Activated CD4-positive, alpha-beta memory T cell treated with anti-CD3 and anti-CD28 coated beads, Interleukin-2, amount 10 ng/mL, durations not matched to agents 7 days and 5 days (primary cell): ENCODE measurements around the gene TPP2. TPM values are rescaled to one million over a fixed set of nuclear protein-coding genes. Genes with fewer than 3 reads are reported as not detected.

Source experiments
- CTCF ChIA-PET: fragments of 350-600 bp; sonication (Branson Sonifier 250); formaldehyde crosslinking; loops from one replicate; lab custom pipeline; 2021; ENCODE audit warnings: antibody characterized with exemption, inconsistent platforms; lab: Charles Lee
- POLR2A ChIA-PET: fragments of 350-600 bp; sonication (Branson Sonifier 250); formaldehyde crosslinking; loops from one replicate; lab custom pipeline; 2021; ENCODE audit warnings: antibody characterized with exemption; lab: Charles Lee
- DNase-seq: peaks from one replicate; pipeline ENCODE4 v3.0.0-alpha.2; 2020
- H3K27ac Mint-ChIP-seq: one replicate; pipeline ENCODE4 v1.8.0; 2021; ENCODE audit warnings: mild to moderate bottlenecking, mixed read lengths
- H3K27me3 Mint-ChIP-seq: one replicate; pipeline ENCODE4 v1.8.0; 2021; ENCODE audit warnings: mixed read lengths
- H3K36me3 Mint-ChIP-seq: one replicate; pipeline ENCODE4 v1.8.0; 2021; ENCODE audit warnings: low read depth, mixed read lengths
- H3K4me1 Mint-ChIP-seq: one replicate; pipeline ENCODE4 v1.8.0; 2021; ENCODE audit warnings: mixed read lengths
- H3K4me3 Mint-ChIP-seq: one replicate; pipeline ENCODE4 v1.8.0; 2021; ENCODE audit warnings: mild to moderate bottlenecking, mixed read lengths
- H3K9me3 Mint-ChIP-seq: one replicate; pipeline ENCODE4 v1.8.0; 2021; ENCODE audit warnings: mixed read lengths
- total RNA-seq, 2 experiments: library from RNA; stranded (reverse); gene quantifications; one replicate each; pipeline ENCODE4 v1.2.3, GENCODE V29; 2021

TPP2 gene
- total RNA-seq, 2 experiments from 2014 or later, result 86.2 to 96.8 TPM

DNA sequence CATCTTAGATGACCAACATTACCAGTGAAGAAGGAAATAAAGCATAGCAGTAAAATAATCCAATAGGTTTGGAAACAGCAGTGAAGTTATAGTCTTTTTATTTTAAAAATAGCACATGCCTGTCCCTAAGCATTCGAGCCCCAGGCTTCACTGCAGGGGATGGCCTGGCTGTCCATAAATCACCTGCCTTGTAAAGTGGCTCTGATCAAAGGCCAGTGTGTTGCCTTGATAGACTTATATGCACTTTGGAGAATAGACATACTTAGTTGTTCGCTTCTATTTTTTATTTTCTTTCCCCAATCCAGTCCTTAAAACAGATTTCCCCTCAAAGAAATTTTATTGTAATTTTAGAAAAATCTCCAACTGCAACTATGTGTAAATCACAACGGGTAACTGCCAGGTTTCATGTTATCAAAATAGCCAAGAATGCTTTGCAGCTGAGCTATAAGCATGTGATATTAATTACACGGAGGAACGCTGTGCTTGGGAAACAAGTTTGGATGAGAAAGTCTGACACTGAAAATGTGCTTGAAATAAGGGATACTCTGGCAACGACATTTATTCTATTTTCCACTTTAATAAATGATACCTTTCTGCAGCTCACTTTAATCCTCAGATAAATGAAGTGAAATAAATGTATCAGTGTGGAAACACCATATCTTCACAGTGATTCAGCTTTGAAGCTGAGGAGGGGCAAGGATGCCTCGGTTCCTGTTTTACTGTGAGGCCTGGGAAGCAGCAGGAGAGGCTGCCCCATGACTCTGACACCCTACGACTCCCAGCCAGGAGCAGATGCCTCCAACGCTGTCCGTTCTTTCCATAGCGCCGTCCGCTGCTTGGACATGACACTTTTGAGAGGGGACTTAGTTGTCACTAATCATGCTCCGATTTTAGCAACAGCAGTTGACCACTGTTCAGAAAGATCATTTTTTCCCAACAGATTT, 103.6 kb downstream of the TPP2 start:
- no peak overlapping the region for H3K27ac Mint-ChIP-seq
- CTCF ChIA-PET, result no interaction called here
- POLR2A ChIA-PET, result no interaction called here
- H3K36me3 Mint-ChIP-seq, result no peaks in the 10 kb centered on the region
- peaks cover 17% of the 10 kb centered on the region for H3K27me3 Mint-ChIP-seq
- H3K4me3 Mint-ChIP-seq, result no peak overlapping the region
- no peaks in the 10 kb centered on the region for H3K9me3 Mint-ChIP-seq
- peaks cover 3% of the 10 kb centered on the region for H3K4me1 Mint-ChIP-seq
- no peak for DNase-seq

DNA sequence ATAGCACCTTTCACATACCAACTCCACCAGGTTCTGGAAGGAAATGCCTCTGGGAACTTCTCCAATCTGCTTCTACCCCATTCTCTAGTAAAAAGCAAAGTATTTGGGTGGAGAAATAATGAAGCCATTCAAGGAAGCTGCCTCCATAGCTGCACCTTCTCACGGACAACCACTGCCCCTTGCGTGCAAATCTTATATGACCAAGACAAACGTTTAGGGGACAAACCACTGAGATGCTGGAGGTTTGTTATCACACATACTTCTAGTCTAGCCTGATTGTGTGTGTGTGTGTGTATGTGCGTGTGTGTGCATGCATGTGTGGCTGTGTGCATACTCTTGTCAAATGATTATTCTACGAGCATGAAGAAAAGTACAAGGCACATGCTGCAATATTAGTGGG, 104.5 kb downstream of the TPP2 start:
- H3K4me1 Mint-ChIP-seq, result peaks cover 3% of the 10 kb centered on the region
- peaks cover 14% of the 10 kb centered on the region for H3K27me3 Mint-ChIP-seq
- ChIA-PET CTCF (no interaction called here), POLR2A (no interaction called here)
- no peaks in the 10 kb centered on the region for H3K36me3 Mint-ChIP-seq
- H3K4me3 Mint-ChIP-seq, result no peak overlapping the region
- no peak overlapping the region for H3K27ac Mint-ChIP-seq
- no peaks in the 10 kb centered on the region for H3K9me3 Mint-ChIP-seq
- no peak for DNase-seq

- no peaks in the 10 kb centered on the region for H3K36me3 Mint-ChIP-seq
- DNase-seq, result no peak
- no peaks in the 10 kb centered on the region for H3K9me3 Mint-ChIP-seq
- peaks cover 3% of the 10 kb centered on the region for H3K4me1 Mint-ChIP-seq
- POLR2A ChIA-PET, result no interaction called here
- H3K4me3 Mint-ChIP-seq, result no peak overlapping the region
- CTCF ChIA-PET, result interaction anchor here (0.7 kb wide), 1 partner anchor 21 kb away, joined by 3 read pairs; no protein-coding TSS in a partner anchor
- H3K27me3 Mint-ChIP-seq, result peaks cover 27% of the 10 kb centered on the region
- H3K27ac Mint-ChIP-seq, result no peak overlapping the region
Measured at GRCh38 chr13:102702965-102703725, 106.4 kb downstream of the TPP2 start.

DNA sequence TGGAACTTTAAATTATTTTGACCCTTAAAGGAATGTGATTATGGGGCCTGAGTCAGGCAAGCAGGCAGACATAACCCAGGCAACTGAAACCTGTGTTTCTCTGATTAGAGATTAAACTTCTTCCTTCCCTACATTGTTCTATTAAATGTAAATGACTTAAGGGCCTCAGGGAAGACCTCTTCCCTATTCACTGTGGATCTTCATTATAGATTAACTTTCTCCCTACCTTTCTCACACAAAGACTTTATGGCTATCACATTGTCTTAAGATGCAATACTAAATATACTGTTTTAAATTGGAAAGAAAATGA, 106.9 kb downstream of the TPP2 start:
- Mint-ChIP-seq H3K4me3 (no peak overlapping the region), H3K9me3 (no peaks in the 10 kb centered on the region), H3K27me3 (peaks cover 30% of the 10 kb centered on the region), H3K4me1 (peaks cover 3% of the 10 kb centered on the region), H3K36me3 (no peaks in the 10 kb centered on the region), H3K27ac (no peak overlapping the region)
- CTCF ChIA-PET, result interaction anchor here (0.6 kb wide), 1 partner anchor 463 kb away, joined by 3 read pairs; no protein-coding TSS in a partner anchor
- POLR2A ChIA-PET, result no interaction called here
- DNase-seq, result no peak

GRCh38 chr13:102704238-102705058, 107.7 kb downstream of the TPP2 start:
- ChIA-PET CTCF (interaction anchor here (0.6 kb wide), 1 partner anchor 462 kb away, joined by 3 read pairs; no protein-coding TSS in a partner anchor), POLR2A (no interaction called here)
- H3K9me3 Mint-ChIP-seq, result no peaks in the 10 kb centered on the region
- no peaks in the 10 kb centered on the region for H3K36me3 Mint-ChIP-seq
- peaks cover 32% of the 10 kb centered on the region for H3K27me3 Mint-ChIP-seq
- H3K4me1 Mint-ChIP-seq, result peaks cover 3% of the 10 kb centered on the region
- H3K27ac Mint-ChIP-seq, result no peak overlapping the region
- no peak overlapping the region for H3K4me3 Mint-ChIP-seq
- DNase-seq, result no peak

DNA sequence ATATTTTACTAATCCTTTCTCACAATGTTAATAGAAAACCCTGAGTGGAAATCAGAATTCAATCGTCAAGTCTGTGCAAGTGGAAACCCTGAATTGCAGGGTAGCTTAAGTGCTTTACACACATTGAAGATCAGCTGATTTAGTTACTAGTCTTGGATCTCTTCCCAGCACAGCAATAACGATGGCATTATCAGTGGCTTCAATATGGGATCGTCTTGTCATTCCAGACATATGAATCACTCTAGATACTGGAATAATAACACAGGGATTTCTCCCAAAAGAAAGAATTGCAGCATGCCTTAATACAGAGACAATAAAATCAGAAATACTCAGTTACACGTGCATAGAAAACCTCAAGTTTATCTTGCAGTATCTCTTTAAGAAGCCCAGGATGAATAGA, 110.7 kb downstream of the TPP2 start:
- DNase-seq, result no peak
- H3K36me3 Mint-ChIP-seq, result no peaks in the 10 kb centered on the region
- ChIA-PET POLR2A (no interaction called here), CTCF (no interaction called here)
- peaks cover 32% of the 10 kb centered on the region for H3K27me3 Mint-ChIP-seq
- no peak overlapping the region for H3K4me3 Mint-ChIP-seq
- H3K4me1 Mint-ChIP-seq, result peaks cover 3% of the 10 kb centered on the region
- no peak overlapping the region for H3K27ac Mint-ChIP-seq
- no peaks in the 10 kb centered on the region for H3K9me3 Mint-ChIP-seq

DNA sequence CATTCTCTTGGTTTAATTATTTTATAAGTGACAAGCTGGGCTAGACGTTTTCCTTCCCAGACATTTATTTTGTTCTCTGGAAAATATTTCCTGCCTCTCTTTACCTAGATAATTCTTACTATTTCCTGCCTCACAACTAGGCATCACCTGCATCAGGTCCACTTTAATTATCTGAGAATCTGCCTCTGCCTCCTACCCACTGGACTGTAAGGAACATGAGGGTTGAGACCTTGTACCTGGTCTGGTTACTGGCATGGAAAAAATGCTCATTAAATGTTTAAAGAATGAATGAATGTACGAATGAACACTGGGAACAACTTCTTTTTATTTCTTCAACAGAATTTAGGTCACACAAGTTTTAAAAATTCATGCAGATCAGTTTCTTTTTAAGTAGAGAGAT, 111.4 kb downstream of the TPP2 start:
- Mint-ChIP-seq H3K36me3 (no peaks in the 10 kb centered on the region), H3K9me3 (no peaks in the 10 kb centered on the region), H3K27me3 (peaks cover 30% of the 10 kb centered on the region), H3K4me3 (no peak overlapping the region), H3K4me1 (peaks cover 3% of the 10 kb centered on the region), H3K27ac (no peak overlapping the region)
- no peak for DNase-seq
- CTCF ChIA-PET, result no interaction called here
- POLR2A ChIA-PET, result interaction anchor here (0.9 kb wide), 1 partner anchor 137 kb away, joined by 3 read pairs; the partner anchor contains the start of gene ERCC5

- ChIA-PET POLR2A (interaction anchor here (0.9 kb wide), 1 partner anchor 137 kb away, joined by 3 read pairs; the partner anchor contains the start of gene ERCC5), CTCF (no interaction called here)
- H3K27me3 Mint-ChIP-seq, result peaks cover 28% of the 10 kb centered on the region
Measured at GRCh38 chr13:102708991-102709390, 112.2 kb downstream of the TPP2 start.

GRCh38 chr13:102709536-102709935, 112.8 kb downstream of the TPP2 start:
- Mint-ChIP-seq H3K27ac (no peak overlapping the region), H3K4me3 (no peak overlapping the region), H3K4me1 (peaks cover 3% of the 10 kb centered on the region), H3K36me3 (no peaks in the 10 kb centered on the region), H3K9me3 (no peaks in the 10 kb centered on the region), H3K27me3 (peaks cover 28% of the 10 kb centered on the region)
- ChIA-PET CTCF (no interaction called here), POLR2A (no interaction called here)
- no peak for DNase-seq

More at GRCh38 chr13:102708991-102709390, 112.2 kb downstream of the TPP2 start:
- Mint-ChIP-seq H3K9me3 (no peaks in the 10 kb centered on the region), H3K4me1 (peaks cover 3% of the 10 kb centered on the region), H3K4me3 (no peak overlapping the region), H3K27ac (no peak overlapping the region), H3K36me3 (no peaks in the 10 kb centered on the region)
- DNase-seq, result no peak

DNA sequence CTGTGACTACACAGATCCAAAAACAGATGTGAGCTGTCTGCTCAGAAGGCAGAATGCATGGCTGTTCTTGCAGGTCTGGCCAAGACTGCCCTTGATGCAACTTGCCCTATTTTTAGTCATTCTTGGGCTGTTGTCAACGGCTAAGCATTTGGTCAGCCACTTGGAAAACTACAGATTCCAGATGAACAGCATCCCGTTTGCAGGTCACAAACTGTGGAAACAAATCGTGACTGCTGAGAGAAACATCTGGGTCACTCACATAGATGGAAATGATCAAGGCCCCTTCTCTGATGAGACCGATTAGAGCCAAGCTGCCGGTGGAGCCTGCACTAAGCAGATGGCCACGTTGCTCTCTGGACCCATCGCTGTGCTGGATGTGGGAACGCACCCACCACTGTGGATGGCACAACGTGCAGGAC, 113.5 kb downstream of the TPP2 start:
- no peak for DNase-seq
- Mint-ChIP-seq H3K27me3 (peaks cover 26% of the 10 kb centered on the region), H3K9me3 (no peaks in the 10 kb centered on the region), H3K4me1 (no peaks in the 10 kb centered on the region), H3K4me3 (no peak overlapping the region), H3K27ac (no peak overlapping the region), H3K36me3 (no peaks in the 10 kb centered on the region)
- CTCF ChIA-PET, result no interaction called here
- POLR2A ChIA-PET, result no interaction called here

- H3K36me3 Mint-ChIP-seq, result no peaks in the 10 kb centered on the region
- no peak overlapping the region for H3K4me3 Mint-ChIP-seq
- CTCF ChIA-PET, result no interaction called here
- no peak overlapping the region for H3K27ac Mint-ChIP-seq
- no peaks in the 10 kb centered on the region for H3K9me3 Mint-ChIP-seq
- no peaks in the 10 kb centered on the region for H3K4me1 Mint-ChIP-seq
- peaks cover 6% of the 10 kb centered on the region for H3K27me3 Mint-ChIP-seq
- no peak for DNase-seq
- POLR2A ChIA-PET, result no interaction called here
Measured at GRCh38 chr13:102715447-102715846, 118.7 kb downstream of the TPP2 start.

- Mint-ChIP-seq H3K27ac (no peak overlapping the region), H3K4me3 (no peak overlapping the region), H3K4me1 (peaks cover 4% of the 10 kb centered on the region), H3K9me3 (no peaks in the 10 kb centered on the region), H3K27me3 (peaks cover 8% of the 10 kb centered on the region), H3K36me3 (no peaks in the 10 kb centered on the region)
- ChIA-PET CTCF (no interaction called here), POLR2A (interaction anchor here (1.0 kb wide), 1 partner anchor 12 kb away, joined by 3 read pairs; no protein-coding TSS in a partner anchor)
- DNase-seq, result no peak
Measured at GRCh38 chr13:102718746-102719145, 122.0 kb downstream of the TPP2 start.
